GM12875 (cell line): Measurements from ENCODE around the gene RPS15A.

ENCODE experiments used
- H3K4me3 ChIP-seq: one replicate; pipeline ENCODE4 v1.5.1; 2011; ENCODE audit warnings: low read depth, low read length, control low read depth
- CTCF ChIP-seq: IDR thresholded peaks from 2 replicates; pipeline ENCODE4 v1.5.1; 2011; ENCODE audit warnings: low read depth, mild to moderate bottlenecking, control low read depth, inconsistent platforms, low read length, moderate library complexity, borderline replicate concordance; ENCODE audit not compliant: insufficient read depth

The RPS15A gene

GRCh38 chr16:18829251-18829650 is 39.1 kb upstream of the RPS15A start:
- no peak overlapping the region for H3K4me3 ChIP-seq
- TF ChIP-seq CTCF, result no peak

GRCh38 chr16:18827890-18828289 is 37.8 kb upstream of the RPS15A start:
- no peak overlapping the region for H3K4me3 ChIP-seq
- TF ChIP-seq CTCF, result no peak

GRCh38 chr16:18816286-18816685 is 26.2 kb upstream of the RPS15A start:
- no peak overlapping the region for H3K4me3 ChIP-seq
- no peak for TF ChIP-seq CTCF

- no peak for TF ChIP-seq CTCF
- H3K4me3 ChIP-seq, result no peak overlapping the region
Measured at GRCh38 chr16:18811925-18812324, 21.8 kb upstream of the RPS15A start.

- no peak overlapping the region for H3K4me3 ChIP-seq
- TF ChIP-seq CTCF, result no peak
Measured at GRCh38 chr16:18809165-18809564, 19.0 kb upstream of the RPS15A start.

- no peak overlapping the region for H3K4me3 ChIP-seq
Measured at GRCh38 chr16:18805257-18805773, 15.2 kb upstream of the RPS15A start.

More at GRCh38 chr16:18805257-18805773, 15.2 kb upstream of the RPS15A start:
- no peak for TF ChIP-seq CTCF
